ENCODE results near the gene ANAPC7.

DNA sequence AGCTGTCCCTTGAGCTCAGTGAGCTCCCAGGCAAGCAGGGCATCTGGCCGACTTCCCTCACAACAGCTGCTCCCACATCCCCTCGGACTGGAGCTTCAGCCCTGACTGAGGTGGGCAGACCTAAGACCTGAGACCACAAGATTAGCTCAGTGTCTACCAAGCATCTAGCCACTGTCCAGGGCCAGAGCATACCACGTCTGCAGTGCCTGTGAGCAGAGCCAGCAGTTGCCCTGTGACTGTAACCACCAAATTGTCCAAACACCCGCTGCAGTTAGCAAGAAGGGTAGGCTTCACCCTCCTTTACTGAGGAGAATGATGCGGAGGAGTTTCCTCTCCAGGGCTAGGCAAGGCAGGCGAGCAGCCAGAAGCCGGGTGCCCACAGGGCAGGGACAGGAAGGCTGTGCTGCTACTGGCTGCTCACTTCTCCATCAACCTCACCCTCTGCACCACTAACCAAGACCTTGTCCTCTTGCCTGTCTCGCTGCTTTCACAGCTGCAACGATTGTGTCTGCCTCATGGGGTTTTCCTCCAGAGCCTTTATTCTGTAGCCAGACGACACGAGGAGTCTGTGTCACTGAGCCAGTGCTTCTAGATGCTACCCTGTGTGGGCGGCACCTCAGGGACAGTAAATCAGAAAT lies 53.9 kb downstream of the ANAPC7 start:
- no peak for TF ChIP-seq EZH2 (optimal IDR thresholded peaks at IDR 0.05; ENCODE audit: low read depth, low read length)
- TF ChIP-seq, protein P1, sequence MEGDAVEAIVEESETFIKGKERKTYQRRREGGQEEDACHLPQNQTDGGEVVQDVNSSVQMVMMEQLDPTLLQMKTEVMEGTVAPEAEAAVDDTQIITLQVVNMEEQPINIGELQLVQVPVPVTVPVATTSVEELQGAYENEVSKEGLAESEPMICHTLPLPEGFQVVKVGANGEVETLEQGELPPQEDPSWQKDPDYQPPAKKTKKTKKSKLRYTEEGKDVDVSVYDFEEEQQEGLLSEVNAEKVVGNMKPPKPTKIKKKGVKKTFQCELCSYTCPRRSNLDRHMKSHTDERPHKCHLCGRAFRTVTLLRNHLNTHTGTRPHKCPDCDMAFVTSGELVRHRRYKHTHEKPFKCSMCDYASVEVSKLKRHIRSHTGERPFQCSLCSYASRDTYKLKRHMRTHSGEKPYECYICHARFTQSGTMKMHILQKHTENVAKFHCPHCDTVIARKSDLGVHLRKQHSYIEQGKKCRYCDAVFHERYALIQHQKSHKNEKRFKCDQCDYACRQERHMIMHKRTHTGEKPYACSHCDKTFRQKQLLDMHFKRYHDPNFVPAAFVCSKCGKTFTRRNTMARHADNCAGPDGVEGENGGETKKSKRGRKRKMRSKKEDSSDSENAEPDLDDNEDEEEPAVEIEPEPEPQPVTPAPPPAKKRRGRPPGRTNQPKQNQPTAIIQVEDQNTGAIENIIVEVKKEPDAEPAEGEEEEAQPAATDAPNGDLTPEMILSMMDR (IDR thresholded peaks at IDR 0.05; ENCODE audit: low read length) = no peak
